Endothelial cell of umbilical vein (primary cell): ENCODE measurements around the gene TSKU. TPM values are rescaled to one million over a fixed set of nuclear protein-coding genes. Genes with fewer than 3 reads are reported as not detected.

ENCODE experiments used
- BruUV-seq: library from RNA; stranded (reverse); fragments of 400-500 nt; replicated peaks from 2 replicates; lab custom pipeline; 2021; lab: Mats Ljungman, UMichigan
- CTCF ChIA-PET: fragments of 300-600, 350-600 bp; sonication (Branson Sonifier 250); formaldehyde crosslinking; loops from one replicate; lab custom pipeline; 2021; ENCODE audit warnings: antibody characterized with exemption, inconsistent platforms; lab: Charles Lee
- POLR2A ChIA-PET: fragments of 300-600, 350-600 bp; sonication (Branson Sonifier 250); formaldehyde crosslinking; loops from one replicate; lab custom pipeline; 2021; ENCODE audit warnings: antibody characterized with exemption, inconsistent platforms; lab: Charles Lee
- DNase-seq: peaks from one replicate; pipeline ENCODE4 v3.0.0-alpha.2; 2011; ENCODE audit warnings: low read depth, low spot score
- FAIRE-seq: peaks from 2 replicates; lab custom pipeline; 2011; peaks lifted over from hg19 to GRCh38; lab: Jason Lieb, UNC
- H2AFZ ChIP-seq: 2 replicates; pipeline ENCODE4 v1.6.0; 2012; ENCODE audit warnings: low read depth, low read length, control low read depth, inconsistent platforms
- H3K27ac ChIP-seq: 2 replicates; pipeline ENCODE4 v1.5.1; 2011; ENCODE audit warnings: low read depth, mild to moderate bottlenecking, control low read depth, low read length, moderate library complexity; ENCODE audit not compliant: insufficient read depth
- H3K27me3 ChIP-seq, 2 experiments: 2 replicates each; pipeline versions ENCODE4 v1.6.0 to v1.6.1; 2011; ENCODE audit warnings: low read length in 2 of 2, mixed read lengths in 1 of 2; ENCODE audit not compliant: control insufficient read depth in 2 of 2, insufficient read depth in 2 of 2
- H3K36me3 ChIP-seq, 2 experiments: 2 replicates in 1 of 2; 3 replicates in 1 of 2; pipeline ENCODE4 v1.5.1; 2011; ENCODE audit warnings: low read length in 2 of 2, mild to moderate bottlenecking in 1 of 2, moderate library complexity in 1 of 2; ENCODE audit not compliant: control insufficient read depth in 2 of 2, insufficient read depth in 2 of 2; ENCODE audit errors: extremely low read depth in 1 of 2
- H3K4me1 ChIP-seq: 3 replicates; pipeline ENCODE4 v1.5.1; 2011; ENCODE audit warnings: mild to moderate bottlenecking, low read length; ENCODE audit not compliant: control insufficient read depth, insufficient read depth; ENCODE audit errors: extremely low read depth
- H3K4me2 ChIP-seq: 2 replicates; pipeline ENCODE4 v1.6.1; 2011; ENCODE audit warnings: low read length, control low read depth, mixed read lengths; ENCODE audit not compliant: insufficient read depth
- H3K4me3 ChIP-seq, 3 experiments: fragments of 200-600 bp in 1 of 3; sonication (generic), shearing (Covaris generic) in 1 of 3; replicated peaks in 1 of 3; 2 replicates each; pipeline ENCODE4 v1.5.1; 2011 to 2016; ENCODE audit warnings: control low read depth in 3 of 3, low read length in 3 of 3, mild to moderate bottlenecking in 2 of 3, inconsistent platforms in 1 of 3, low read depth in 1 of 3, moderate library complexity in 1 of 3; ENCODE audit not compliant: insufficient read depth in 1 of 3
- H3K79me2 ChIP-seq: 2 replicates; pipeline ENCODE4 v1.6.0; 2012; ENCODE audit warnings: low read length, inconsistent platforms; ENCODE audit not compliant: control insufficient read depth, insufficient read depth
- H3K9ac ChIP-seq: replicated peaks from 2 replicates; pipeline ENCODE3; 2011; ENCODE audit warnings: low read length, control low read depth; ENCODE audit not compliant: insufficient read depth; ENCODE audit errors: extremely low read depth
- H3K9me1 ChIP-seq: replicated peaks from 3 replicates; pipeline ENCODE4 v1.6.0; 2011; ENCODE audit warnings: mild to moderate bottlenecking, low read length; ENCODE audit not compliant: control insufficient read depth, insufficient read depth; ENCODE audit errors: extremely low read depth
- H3K9me3 ChIP-seq: replicated peaks from 2 replicates; pipeline ENCODE4 v1.5.1; 2012; ENCODE audit warnings: low read length, inconsistent platforms; ENCODE audit not compliant: control insufficient read depth, insufficient read depth
- H4K20me1 ChIP-seq: replicated peaks from 2 replicates; pipeline ENCODE3; 2011; ENCODE audit warnings: mild to moderate bottlenecking, low read length; ENCODE audit not compliant: control insufficient read depth, insufficient read depth; ENCODE audit errors: extremely low read depth
- EZH2 ChIP-seq: IDR thresholded peaks from 2 replicates; pipeline ENCODE4 v1.6.1; 2012; ENCODE audit warnings: borderline replicate concordance, low read depth, mild to moderate bottlenecking, moderate library complexity, low read length, inconsistent platforms; ENCODE audit not compliant: severe bottlenecking
- FOS ChIP-seq: IDR thresholded peaks from 2 replicates; pipeline ENCODE4 v1.6.1; 2011; ENCODE audit warnings: mild to moderate bottlenecking, low read length, moderate library complexity, borderline replicate concordance; ENCODE audit not compliant: insufficient read depth
- GATA2 ChIP-seq: IDR thresholded peaks from 2 replicates; pipeline ENCODE4 v1.7.0; 2011; ENCODE audit warnings: low read depth, mild to moderate bottlenecking, moderate library complexity, mixed read lengths, low read length; ENCODE audit not compliant: insufficient read length, insufficient read depth
- JUN ChIP-seq: IDR thresholded peaks from 2 replicates; pipeline ENCODE4 v1.6.1; 2011; ENCODE audit warnings: borderline replicate concordance, low read depth; ENCODE audit not compliant: insufficient read length, insufficient read depth
- MYC ChIP-seq: IDR thresholded peaks from one replicate; pipeline ENCODE4 v1.6.1; 2011; ENCODE audit warnings: mild to moderate bottlenecking, low read depth, low read length
- POLR2A ChIP-seq: IDR thresholded peaks from 2 replicates; pipeline ENCODE4 v1.6.1; 2012; ENCODE audit warnings: low read depth, mild to moderate bottlenecking, control low read depth, low read length
- POLR2AphosphoS5 ChIP-seq: IDR thresholded peaks from 2 replicates; pipeline ENCODE4 v1.6.1; 2012; ENCODE audit warnings: low read depth, mild to moderate bottlenecking, control low read depth, low read length, moderate library complexity; ENCODE audit not compliant: insufficient read depth
- dilution Hi-C: fragments of 300-500 bp; cut with MboI; formaldehyde crosslinking; loops from one replicate; pipeline ENCODE4 v1.15.0; 2019; ENCODE audit warnings: low sequenced_read_pairs; ENCODE audit not compliant: extremely low pct_ligation_motif_present
- intact Hi-C: fragments of 100-400 bp; cut with micrococcal nuclease; formaldehyde crosslinking; loops from one replicate; pipeline ENCODE4 v1.10.0; 2022
- polyA plus RNA-seq, 4 experiments: library from polyadenylated mRNA; depleted of rRNA in 3 of 4; stranded (reverse) in 3 of 4; unstranded in 1 of 4; fragments of >200 nt; gene quantifications; 2 replicates each; pipeline versions ENCODE4 v1.2.1 to v1.2.3, GENCODE V29; 2011 to 2012; ENCODE audit warnings: missing spikeins in 1 of 4
- total RNA-seq: library from RNA; stranded (reverse); gene quantifications from 2 replicates; pipeline ENCODE4 v1.2.3, GENCODE V29; 2021
- TF ChIP-seq, protein P1 (sequence below), 2 donors: IDR thresholded peaks; 1 replicate in 1 of 2; 2 replicates in 1 of 2; pipeline ENCODE4 v1.5.1; 2011; ENCODE audit warnings: low read length in 2 of 2, mild to moderate bottlenecking in 2 of 2, moderate library complexity in 2 of 2, control low read depth in 1 of 2, inconsistent platforms in 1 of 2, low read depth in 1 of 2; ENCODE audit not compliant: insufficient read depth in 1 of 2; ENCODE audit errors: extremely low read depth in 1 of 2
- TF ChIP-seq, protein P2 (sequence below): IDR thresholded peaks from 2 replicates; pipeline ENCODE4 v1.6.1; 2011; ENCODE audit not compliant: insufficient read depth, insufficient read length

Gene TSKU
- total and polyA plus RNA-seq, 2 donors (not counting 3 experiments of a cell fraction or from before 2014, with no cell fraction given) = 16.2 to 21.2 TPM

DNA sequence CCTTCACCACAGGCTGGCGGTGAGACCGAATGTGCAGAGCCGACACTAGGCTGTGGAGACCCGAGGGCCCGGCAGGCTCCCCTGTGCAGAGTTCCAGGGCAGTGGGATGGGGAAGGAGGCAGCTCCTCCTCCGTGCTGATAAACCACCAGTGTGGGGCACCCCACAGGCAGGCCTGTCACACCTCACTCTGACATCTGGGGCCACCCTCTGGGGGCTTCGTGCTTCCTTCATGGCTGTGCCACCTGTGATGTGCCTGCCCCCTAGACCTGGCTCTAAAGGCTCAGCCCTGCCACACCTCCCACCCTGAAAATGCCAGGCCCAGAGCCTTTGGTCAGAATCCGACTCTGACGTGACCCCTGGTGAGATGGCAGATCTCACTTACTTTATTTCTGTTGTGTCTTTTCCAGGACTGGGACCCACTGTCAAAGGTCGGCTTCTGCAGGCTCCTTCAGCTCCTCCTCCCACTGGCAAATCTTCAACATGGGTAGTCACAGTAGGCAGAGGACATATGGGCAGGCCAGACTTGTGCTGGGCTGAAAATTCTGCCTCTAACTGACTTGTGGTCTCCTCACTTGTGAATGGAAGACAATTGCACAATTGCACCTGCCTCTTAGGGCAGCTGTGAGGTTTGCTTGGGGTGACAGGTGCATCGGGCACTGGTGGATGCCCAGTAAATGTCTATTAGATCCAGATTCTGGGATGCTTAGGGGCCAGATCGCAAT, 46.2 kb upstream of the TSKU start:
- H3K36me3 ChIP-seq = no peaks in the 10 kb centered on the region
- DNase-seq = no peak
- H2AFZ ChIP-seq = no peak overlapping the region
- BruUV-seq = no TSS peak
- CTCF ChIA-PET = interaction anchor here (1.6 to 6.6 kb wide), 4 partner anchors 14 to 182 kb away, joined by 4 to 287 read pairs (median 76); no protein-coding TSS in a partner anchor
- H3K4me3 ChIP-seq = no peak overlapping the region
- intact Hi-C loops (no loop called here), dilution Hi-C loops (no loop called here)
- H4K20me1 ChIP-seq = no peaks in the 10 kb centered on the region
- H3K79me2 ChIP-seq = no peaks in the 10 kb centered on the region
- H3K27ac ChIP-seq = no peak overlapping the region
- peaks cover 0 to 2% of the 10 kb centered on the region in 2 experiments for H3K27me3 ChIP-seq
- no peaks in the 10 kb centered on the region for H3K9me3 ChIP-seq
- FAIRE-seq = no peak
- no peak overlapping the region for H3K9ac ChIP-seq
- POLR2A ChIA-PET = no interaction called here
- TF ChIP-seq POLR2AphosphoS5 = no peak
- TF ChIP-seq, protein P1, sequence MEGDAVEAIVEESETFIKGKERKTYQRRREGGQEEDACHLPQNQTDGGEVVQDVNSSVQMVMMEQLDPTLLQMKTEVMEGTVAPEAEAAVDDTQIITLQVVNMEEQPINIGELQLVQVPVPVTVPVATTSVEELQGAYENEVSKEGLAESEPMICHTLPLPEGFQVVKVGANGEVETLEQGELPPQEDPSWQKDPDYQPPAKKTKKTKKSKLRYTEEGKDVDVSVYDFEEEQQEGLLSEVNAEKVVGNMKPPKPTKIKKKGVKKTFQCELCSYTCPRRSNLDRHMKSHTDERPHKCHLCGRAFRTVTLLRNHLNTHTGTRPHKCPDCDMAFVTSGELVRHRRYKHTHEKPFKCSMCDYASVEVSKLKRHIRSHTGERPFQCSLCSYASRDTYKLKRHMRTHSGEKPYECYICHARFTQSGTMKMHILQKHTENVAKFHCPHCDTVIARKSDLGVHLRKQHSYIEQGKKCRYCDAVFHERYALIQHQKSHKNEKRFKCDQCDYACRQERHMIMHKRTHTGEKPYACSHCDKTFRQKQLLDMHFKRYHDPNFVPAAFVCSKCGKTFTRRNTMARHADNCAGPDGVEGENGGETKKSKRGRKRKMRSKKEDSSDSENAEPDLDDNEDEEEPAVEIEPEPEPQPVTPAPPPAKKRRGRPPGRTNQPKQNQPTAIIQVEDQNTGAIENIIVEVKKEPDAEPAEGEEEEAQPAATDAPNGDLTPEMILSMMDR (IDR thresholded peaks at IDR 0.05; ENCODE audit: extremely low read depth in 1 of 2, insufficient read depth in 1 of 2, low read depth in 1 of 2, low read length in 2 of 2) = no peak
- TF ChIP-seq, protein P2, sequence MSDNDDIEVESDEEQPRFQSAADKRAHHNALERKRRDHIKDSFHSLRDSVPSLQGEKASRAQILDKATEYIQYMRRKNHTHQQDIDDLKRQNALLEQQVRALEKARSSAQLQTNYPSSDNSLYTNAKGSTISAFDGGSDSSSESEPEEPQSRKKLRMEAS = no peak
- no peak for TF ChIP-seq POLR2A
- TF ChIP-seq JUN = no peak
- TF ChIP-seq FOS = no peak
- TF ChIP-seq MYC = no peak
- no peak for TF ChIP-seq GATA2
- no peak for TF ChIP-seq EZH2
- peaks cover 5% of the 10 kb centered on the region for H3K4me1 ChIP-seq
- H3K9me1 ChIP-seq = no peaks in the 10 kb centered on the region
- H3K4me2 ChIP-seq = no peak overlapping the region
